Medulla oblongata (tissue), 1 donor: ENCODE measurements around the gene GSTM2.
A peak's percentile ranks its signal among the peaks of the same experiment; 100 is the strongest.
"Not testable (repeated sequence)": the region's sequence is repeated elsewhere in the genome, so short reads cannot be mapped to it uniquely, and the experiment has no call there.

Source experiments
- DNase-seq: peaks from one replicate; pipeline ENCODE4 v3.0.0-alpha.2; 2015; ENCODE audit errors: extremely low spot score

Gene GSTM2

DNA sequence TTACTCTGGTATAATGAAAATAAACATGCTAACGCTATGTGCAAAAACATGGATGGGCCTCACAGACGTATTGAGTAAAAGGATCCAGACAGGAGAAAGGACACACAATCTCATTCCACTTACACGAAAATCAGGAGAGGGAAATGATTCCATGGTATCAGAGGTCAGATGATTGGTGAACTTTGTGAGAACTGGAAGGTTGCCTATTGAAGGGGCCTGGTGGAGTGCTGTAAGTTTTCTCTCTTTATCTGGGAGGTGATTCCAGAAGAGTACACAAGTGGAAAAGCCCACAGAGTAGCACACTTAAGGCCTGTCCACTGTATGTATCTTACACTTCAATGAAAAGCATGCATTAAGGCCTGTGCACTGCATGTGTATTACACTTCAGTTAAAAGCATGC, 9.6 kb downstream of the GSTM2 start:
- DNase-seq: no peak

DNA sequence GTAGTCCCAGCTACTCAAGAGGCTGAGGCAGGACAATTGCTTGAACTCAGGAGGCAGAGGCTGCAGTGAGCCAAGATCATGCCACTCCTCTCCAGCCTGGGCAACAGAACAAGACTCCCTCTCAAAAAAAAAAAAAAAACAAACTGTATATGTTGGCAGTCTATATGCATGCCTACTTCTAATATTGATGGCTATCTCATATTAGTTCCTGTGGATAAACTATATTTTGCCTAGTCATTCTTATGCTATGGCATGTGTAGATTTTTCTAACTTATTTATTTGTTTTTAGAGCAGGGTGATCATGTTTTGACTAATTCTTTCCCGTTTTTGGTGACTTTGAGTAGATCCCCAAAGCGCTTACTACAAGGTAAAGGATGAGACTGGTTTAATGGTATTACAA, 10.8 kb downstream of the GSTM2 start:
- not testable (repeated sequence) for DNase-seq

DNA sequence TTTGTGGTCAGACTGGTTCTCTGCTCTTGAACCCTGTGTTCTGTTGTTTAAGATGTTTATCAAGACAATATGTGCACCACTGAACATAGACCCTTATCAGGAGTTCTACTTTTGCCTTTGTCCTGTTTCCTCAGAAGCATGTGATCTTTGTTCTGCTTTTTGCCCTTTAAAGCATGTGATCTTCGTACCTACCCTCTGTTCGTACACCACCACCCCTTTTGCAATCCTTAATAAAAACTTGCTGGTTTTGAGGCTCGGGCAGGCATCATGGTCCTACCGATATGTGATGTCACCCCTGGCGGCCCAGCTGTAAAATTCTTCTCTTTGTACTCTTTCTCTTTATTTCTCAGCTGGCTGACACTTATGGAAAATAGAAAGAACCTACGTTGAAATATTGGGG, 16.9 kb downstream of the GSTM2 start:
- not testable (repeated sequence) for DNase-seq

DNA sequence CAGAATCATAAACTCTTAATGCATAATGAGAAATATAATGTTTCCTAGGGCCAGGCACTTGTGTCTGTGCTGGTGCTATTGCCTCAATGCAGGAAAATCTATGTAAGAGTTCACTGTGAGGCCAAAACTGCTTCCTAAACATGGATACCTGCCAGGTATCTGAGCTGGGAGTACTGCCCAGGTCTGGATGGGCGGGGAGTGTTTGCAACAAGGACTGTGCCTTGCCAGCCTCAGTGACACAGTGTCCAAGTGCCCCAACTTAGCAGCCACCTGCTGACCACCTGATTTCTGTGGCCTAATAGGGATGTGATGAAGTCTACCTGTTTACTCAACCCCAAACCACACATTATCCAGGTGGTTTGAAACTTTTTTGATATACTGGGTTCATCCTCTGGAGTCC, 17.5 kb downstream of the GSTM2 start:
- DNase-seq: not testable (repeated sequence)

DNA sequence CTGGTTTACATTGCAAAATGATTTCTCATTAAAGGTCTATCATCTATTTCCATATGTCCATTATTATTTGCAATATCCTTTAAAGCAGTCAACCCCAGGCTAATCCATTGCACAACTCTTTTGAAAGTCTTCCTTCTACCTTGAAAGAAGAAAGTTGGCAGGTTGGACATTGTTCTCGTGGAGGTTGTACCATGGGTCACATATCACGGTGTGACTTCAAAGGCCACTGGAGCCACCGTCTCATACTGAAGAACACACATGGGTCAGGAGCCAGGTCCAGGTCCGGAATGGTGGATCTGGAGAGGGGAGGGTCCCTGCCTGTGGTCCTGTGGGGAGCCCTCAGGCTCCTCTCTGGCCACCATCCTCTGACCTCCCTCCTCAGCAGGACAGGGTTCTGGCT, 18.0 kb downstream of the GSTM2 start:
- DNase-seq: not testable (repeated sequence)

DNA sequence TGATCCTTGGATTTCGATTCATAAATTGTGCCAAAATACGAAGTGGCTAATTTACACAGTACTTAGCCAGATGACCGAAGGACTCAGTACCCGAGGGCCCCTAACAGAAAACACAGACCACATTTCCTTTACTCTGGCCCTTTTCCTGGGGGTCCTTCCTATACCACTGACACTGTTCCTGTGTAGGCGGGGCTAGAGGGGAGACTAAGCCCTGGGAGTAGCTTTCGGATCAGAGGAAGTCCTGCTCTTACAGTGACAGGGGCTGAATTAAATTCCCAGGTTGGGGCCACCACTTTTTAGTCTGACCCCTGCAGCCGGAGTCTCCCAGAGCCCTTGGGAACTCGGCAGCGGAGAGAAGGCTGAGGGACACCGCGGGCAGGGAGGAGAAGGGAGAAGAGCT, 19.3 kb downstream of the GSTM2 start:
- DNase-seq: not testable (repeated sequence)

DNA sequence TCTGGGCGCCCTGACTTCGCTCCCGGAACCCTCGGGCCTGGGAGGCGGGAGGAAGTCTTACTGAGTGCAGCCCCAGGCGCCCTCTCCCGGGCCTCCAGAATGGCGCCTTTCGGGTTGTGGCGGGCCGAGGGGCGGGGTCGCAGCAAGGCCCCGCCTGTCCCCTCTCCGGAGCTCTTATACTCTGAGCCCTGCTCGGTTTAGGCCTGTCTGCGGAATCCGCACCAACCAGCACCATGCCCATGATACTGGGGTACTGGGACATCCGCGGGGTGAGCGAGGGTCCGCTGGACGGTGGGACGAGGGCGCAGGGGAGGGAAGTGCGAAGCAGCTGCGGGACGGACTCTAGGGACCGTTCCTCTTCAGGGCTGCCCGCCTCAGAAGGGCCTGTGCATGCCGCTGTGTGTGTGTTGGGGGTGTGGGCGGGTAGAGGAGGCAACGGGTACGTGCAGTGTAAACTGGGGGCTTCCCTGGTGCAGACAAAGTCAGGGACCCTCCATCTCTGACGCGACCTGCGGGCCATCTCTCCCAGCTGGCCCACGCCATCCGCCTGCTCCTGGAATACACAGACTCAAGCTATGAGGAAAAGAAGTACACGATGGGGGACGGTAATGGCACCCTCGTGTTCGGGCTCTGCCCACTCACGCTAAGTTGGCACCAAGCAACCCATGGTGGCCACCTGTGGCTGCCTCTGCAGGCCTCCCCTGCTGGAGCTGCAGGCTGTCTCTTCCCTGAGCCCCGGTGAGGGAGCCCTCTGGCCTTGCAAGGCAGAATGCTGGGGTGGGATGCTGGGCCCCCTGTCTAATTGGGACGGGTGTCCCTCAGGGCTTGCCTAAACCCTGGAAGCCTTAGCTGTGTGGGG, 20.0 kb downstream of the GSTM2 start, which contains the start of gene GSTM1:
GSTM1 (plus strand) TSS at position 177 of the 859 bp plus-strand sequence; CDS start at position 234, 57 bp downstream.
- DNase-seq: peak; percentile 93

DNA sequence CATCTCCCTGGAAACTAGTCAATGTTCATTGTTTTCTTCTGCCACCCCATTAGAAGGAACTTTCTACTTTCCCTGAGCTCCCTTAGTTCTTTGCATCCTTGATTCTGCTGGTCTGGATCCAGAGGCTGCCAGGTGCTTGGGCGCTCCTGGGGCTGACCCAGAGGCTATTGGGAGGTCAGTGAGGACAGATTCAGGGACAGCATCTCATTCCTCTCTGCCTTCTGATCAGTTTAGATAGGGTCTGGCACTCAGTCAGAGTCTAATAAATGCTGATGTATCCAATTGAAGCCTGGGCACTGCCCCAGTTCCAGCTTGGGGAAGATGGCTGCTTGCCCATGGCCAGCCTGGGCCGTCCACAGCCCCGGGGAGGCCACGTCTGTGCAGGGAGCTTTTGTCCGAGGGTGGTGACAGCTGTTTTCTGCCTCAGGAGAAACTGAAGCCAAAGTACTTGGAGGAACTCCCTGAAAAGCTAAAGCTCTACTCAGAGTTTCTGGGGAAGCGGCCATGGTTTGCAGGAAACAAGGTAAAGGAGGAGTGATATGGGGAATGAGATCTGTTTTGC, 22.1 kb downstream of the GSTM2 start:
- DNase-seq: peak; percentile 39

DNA sequence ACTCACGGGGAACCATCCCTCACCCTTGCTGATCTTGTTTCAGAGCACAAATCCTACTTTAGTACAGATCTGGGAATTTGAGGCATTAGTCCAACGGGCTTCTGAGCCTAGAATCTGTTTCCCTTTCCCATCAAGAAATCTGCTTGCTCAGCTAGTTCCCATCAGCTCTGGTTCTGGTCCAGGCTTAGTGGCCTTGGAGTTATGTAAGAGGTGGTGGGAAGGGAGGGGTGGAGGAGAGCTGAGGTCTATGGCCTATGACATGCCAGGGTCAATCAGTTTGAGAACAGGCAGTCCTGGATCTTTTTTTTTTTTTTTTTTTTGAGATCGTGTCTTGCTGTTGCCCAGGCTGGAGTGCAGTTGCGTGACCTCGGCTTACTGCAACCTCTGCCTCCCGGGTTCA, 23.9 kb downstream of the GSTM2 start:
- peak; percentile 63 for DNase-seq

DNA sequence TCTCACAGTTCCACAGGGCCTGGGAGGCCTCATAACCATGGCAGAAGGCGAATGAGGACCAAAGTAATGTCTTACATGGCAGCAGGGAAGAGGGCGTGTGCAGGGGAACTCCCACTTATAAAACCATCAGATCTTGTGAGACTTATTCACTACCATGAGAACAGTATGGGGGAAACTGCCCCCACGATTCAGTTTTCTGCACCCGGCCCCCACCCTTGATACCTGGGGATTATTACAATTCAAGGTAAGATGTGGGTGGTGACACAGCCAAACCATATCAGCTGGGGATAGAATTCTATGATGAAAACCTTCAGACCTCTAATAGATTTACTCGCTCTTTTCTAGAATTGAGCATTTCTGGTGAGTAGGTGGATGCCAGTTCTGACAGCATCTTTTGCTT, 26.5 kb downstream of the GSTM2 start:
- DNase-seq: not testable (repeated sequence)

DNA sequence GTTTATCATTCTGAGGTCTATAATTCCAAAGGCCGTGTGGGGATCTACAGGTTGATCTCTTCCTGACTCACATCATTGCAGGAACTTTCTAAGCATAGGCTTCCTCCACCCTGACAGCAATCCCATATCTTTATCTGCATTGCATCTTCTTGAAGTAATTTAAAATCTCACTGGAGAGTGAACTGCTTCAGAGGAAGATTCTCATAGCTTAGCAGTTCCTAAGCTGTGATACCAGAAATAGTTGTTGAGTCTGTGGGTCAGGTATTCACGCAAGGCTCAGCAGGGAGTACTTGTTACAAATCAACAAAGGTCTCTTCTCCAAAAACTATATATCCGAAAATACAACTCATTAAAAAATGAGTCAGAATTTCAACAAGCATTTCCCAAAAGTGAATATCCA, 27.3 kb downstream of the GSTM2 start:
- not testable (repeated sequence) for DNase-seq

DNA sequence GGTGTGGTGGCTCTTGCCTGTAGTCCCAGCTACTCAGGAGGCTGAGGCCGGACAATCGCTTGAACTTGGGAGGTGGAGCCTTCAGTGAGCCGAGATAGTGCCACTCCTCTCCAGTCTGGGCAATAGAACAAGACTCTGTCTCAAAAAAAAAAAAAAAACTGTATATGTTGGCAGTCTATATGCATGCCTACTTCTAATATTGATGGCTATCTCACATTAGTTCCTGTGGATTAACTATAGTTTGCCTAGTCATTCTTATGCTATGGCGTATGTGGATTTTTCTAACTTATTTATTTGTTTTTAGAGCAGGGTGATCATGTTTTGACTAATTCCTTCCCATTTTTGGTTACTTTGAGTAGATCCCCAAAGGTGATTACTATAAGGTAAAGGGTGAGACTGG, 29.2 kb downstream of the GSTM2 start:
- no peak for DNase-seq

DNA sequence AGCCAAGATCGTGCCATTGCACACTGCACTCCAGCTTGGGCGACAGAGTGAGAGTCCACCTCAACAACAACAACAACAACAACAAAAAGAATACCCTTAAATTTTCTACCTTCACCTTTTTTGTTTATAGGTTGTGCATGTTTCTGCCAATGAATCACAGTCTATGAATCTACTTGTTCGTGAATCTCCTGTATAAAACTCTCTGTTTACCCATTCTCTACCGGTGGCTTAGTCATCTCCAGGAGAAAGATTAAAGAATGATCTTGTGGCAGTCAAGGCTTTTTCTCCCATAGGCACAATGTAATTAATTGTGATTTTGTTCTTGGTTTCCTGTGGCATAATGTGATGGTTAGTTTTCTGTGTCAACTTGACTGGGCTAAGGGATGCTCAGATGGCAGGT, 30.0 kb downstream of the GSTM2 start:
- not testable (repeated sequence) for DNase-seq

DNA sequence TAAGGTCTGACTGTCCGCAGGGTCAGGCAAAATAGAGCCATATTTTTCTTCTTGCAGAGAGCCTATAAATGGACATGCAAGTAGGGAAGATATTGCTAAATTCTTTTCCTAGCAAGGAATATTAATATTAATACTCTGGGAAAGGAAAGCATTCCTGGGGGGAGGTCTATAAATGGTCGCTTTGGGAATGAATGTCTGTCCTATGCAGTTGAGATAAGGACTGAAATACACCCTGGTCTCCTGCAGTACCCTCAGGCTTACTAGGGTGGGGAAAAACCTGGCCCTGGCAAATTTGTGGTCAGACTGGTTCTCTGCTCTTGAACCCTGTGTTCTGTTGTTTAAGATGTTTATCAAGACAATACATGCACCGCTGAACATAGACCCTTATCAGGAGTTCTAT, 35.1 kb downstream of the GSTM2 start:
- not testable (repeated sequence) for DNase-seq

DNA sequence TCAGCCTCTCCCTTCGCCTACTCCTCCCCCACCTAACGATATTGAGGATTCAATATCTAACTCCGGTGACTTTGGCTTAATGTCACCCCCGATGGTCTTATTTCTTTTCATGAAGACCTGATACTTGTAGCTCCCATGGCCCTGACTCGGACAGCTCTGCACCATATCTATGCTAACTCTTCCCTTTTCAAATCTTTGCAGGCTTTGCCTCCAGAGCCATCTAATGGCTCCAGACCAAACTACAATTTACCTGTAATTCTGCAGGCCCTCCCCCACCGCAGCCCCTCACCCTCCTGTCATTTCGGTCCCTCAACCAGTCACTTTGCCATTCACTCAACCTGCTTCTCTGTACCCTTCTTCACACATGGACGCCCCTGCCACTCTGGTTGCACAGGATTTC, 36.3 kb downstream of the GSTM2 start:
- no peak for DNase-seq

DNA sequence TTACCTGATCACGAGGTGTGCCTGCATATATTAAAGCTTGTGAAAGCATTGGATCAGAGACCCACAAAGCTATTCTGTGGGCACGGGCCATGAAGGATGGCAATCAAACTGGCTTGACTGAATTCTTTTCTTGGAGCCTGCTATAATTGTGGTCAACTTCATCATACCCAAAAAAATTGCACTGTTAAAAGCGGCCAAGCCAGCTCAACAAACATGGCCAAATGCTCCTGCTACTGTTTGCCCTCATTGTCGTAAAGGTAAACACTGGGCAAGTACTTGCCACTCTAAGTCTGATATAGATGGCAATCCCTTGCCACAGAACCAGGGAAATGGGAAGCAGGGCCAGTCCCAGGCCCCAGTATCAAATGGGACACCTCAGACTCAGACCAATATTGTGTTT, 37.6 kb downstream of the GSTM2 start:
- no peak for DNase-seq

DNA sequence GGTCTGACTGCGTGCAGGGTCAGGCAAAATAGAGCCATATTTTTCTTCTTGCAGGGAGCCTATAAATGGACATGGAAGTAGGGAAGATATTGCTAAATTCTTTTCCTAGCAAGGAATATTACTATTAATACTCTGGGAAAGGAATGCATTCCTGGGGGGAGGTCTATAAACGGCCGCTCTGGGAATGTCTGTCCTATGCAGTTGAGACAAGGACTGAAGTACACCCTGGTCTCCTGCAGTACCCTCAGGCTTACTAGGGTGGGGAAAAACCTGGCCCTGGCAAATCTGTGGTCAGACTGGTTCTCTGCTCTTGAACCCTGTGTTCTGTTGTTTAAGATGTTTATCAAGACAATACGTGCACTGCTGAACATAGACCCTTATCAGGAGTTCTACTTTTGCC, 41.1 kb downstream of the GSTM2 start:
- DNase-seq: not testable (repeated sequence)

DNA sequence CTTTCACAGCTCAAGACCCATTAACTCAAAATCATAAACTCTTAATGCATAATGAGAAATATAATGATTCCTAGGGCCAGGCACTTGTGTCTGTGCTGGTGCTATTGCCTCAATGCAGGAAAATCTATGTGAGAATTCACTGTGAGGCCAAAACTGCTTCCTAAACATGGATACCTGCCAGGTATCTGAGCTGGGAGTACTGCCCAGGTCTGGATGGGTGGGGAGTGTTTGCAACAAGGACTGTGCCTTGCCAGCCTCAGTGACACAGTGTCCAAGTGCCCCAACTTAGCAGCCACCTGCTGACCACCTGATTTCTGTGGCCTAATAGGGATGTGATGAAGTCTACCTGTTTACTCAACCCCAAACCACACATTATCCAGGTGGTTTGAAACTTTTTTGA, 42.0 kb downstream of the GSTM2 start:
- DNase-seq: not testable (repeated sequence)

DNA sequence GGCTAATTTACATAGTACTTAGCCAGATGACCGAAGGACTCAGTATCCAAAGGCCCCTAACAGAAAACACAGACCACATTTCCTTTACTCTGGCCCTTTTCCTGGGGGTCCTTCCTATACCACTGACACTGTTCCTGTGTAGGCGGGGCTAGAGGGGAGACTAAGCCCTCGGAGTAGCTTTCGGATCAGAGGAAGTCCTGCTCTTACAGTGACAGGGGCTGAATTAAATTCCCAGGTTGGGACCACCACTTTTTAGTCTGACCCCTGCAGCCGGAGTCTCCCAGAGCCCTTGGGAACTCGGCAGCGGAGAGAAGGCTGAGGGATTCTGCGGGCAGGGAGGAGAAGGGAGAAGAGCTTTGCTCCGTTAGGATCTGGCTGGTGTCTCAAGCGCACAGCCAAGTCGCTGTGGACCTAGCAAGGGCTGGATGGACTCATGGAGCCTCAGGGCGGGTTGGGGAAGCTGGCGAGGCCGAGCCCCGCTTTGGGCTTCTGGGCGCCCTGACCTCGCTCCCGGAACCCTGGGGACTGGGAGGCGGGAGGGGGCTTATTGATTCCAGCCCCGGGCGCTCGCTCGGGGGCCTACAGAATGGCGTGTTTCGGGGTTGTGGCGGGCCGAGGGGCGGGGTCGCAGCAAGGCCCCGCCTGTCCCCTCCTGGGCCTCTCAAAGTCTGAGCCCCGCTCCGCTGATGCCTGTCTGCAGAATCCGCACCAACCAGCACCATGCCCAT, 43.9 kb downstream of the GSTM2 start, which contains the start of gene GSTM5:
GSTM5 (plus strand) TSS at position 659 of the 728 bp plus-strand sequence; CDS start at position 721, 62 bp downstream.
- not testable (repeated sequence) for DNase-seq

DNA sequence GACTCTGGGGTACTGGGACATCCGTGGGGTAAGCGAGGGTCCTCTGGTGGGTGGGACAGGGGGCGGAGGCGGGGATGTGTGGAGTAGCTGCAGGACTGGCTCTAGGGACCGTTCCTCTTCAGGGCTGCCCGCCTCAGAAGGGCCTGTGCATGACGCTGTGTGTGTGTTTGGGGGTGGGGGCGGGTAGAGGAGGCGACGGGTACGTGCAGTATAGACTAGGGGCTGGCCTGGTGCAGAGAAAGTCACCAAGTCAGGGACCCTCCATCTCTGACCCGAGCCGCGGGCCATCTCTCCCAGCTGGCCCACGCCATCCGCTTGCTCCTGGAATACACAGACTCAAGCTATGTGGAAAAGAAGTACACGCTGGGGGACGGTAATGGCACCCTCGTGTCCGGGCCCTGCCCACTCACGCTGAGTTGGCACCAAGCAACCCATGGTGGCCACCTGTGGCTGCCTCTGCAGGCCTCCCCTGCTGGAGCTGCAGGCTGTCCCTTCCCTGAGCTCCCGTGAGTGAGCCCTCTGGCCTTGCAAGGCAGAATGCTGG, 44.5 kb downstream of the GSTM2 start:
- DNase-seq: no peak

DNA sequence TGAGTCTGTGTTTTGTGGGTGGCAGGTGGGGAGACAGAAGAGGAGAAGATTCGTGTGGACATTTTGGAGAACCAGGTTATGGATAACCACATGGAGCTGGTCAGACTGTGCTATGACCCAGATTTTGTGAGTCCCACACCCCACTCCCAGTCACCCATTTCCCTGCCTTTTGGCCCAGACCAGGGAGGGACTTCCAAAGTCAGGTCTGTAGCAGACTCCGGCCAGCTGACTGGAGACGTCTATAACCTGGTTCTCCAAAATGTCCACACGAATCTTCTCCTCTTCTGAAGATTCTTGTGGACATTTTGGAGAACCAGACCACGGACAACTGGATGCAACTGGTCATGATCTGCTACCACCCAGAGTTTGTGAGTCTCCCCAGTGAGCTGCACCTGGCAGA, 45.8 kb downstream of the GSTM2 start:
- DNase-seq: no peak
